ENCODE results near the gene GFRA3.

GFRA3 gene

GRCh38 chr5:138305797-138306196 is 31.4 kb upstream of the GFRA3 start:
- H4K20me1 ChIP-seq (ENCODE audit: control insufficient read depth, insufficient read depth, low read depth, low read length): no peaks in the 10 kb centered on the region
- H3K27ac ChIP-seq (ENCODE audit: low read depth, low read length): no peak overlapping the region
- H3K9me2 ChIP-seq (replicated peaks; ENCODE audit: control insufficient read depth, low read length): no peaks in the 10 kb centered on the region
- no peaks in the 10 kb centered on the region for H3K4me1 ChIP-seq (ENCODE audit: control insufficient read depth, low read length)
- no peak overlapping the region for H3K4me3 ChIP-seq (ENCODE audit: low read length)
- peaks cover 3% of the 10 kb centered on the region; the same call in 1 of the 2 replicates for H3K36me3 ChIP-seq (ENCODE audit: control insufficient read depth, low read length)
- no peaks in the 10 kb centered on the region for H3K79me2 ChIP-seq (ENCODE audit: control insufficient read depth, low read length)
- H3K9me3 ChIP-seq (ENCODE audit: control insufficient read depth, insufficient read depth, low read length): no peaks in the 10 kb centered on the region
- TF ChIP-seq CTCF (IDR thresholded peaks at IDR 0.05; ENCODE audit: low read depth, low read length, poor library complexity, severe bottlenecking) (no peak), EZH2phosphoT487 (IDR thresholded peaks at IDR 0.05; ENCODE audit: borderline replicate concordance, low read length) (no peak)
- no peaks in the 10 kb centered on the region for H3F3A ChIP-seq (ENCODE audit: control insufficient read depth, insufficient read depth)
- no peak overlapping the region for H3K4me2 ChIP-seq (ENCODE audit: low read length)
- no peaks in the 10 kb centered on the region for H3K27me3 ChIP-seq (ENCODE audit: control insufficient read depth, low read length)

GRCh38 chr5:138303372-138303771 is 29.0 kb upstream of the GFRA3 start:
- Histone ChIP-seq H3K27me3 (ENCODE audit: control insufficient read depth, low read length) (no peaks in the 10 kb centered on the region), H3K36me3 (ENCODE audit: control insufficient read depth, low read length) (peaks cover 3% of the 10 kb centered on the region; the same call in 1 of the 2 replicates), H3K4me3 (ENCODE audit: low read length) (no peak overlapping the region), H3K9me2 (replicated peaks; ENCODE audit: control insufficient read depth, low read length) (no peaks in the 10 kb centered on the region), H3F3A (ENCODE audit: control insufficient read depth, insufficient read depth) (no peaks in the 10 kb centered on the region), H3K79me2 (ENCODE audit: control insufficient read depth, low read length) (no peaks in the 10 kb centered on the region), H3K4me2 (ENCODE audit: low read length) (no peak overlapping the region), H3K9me3 (ENCODE audit: control insufficient read depth, insufficient read depth, low read length) (no peaks in the 10 kb centered on the region), H3K4me1 (ENCODE audit: control insufficient read depth, low read length) (no peaks in the 10 kb centered on the region), H3K27ac (ENCODE audit: low read depth, low read length) (no peak overlapping the region), H4K20me1 (ENCODE audit: control insufficient read depth, insufficient read depth, low read depth, low read length) (no peaks in the 10 kb centered on the region)
- TF ChIP-seq EZH2phosphoT487 (IDR thresholded peaks at IDR 0.05; ENCODE audit: borderline replicate concordance, low read length): no peak

- Histone ChIP-seq H3K9me2 (replicated peaks; ENCODE audit: control insufficient read depth, low read length) (no peaks in the 10 kb centered on the region), H3K79me2 (ENCODE audit: control insufficient read depth, low read length) (no peaks in the 10 kb centered on the region), H3K4me3 (ENCODE audit: low read length) (no peak overlapping the region), H4K20me1 (ENCODE audit: control insufficient read depth, insufficient read depth, low read depth, low read length) (no peaks in the 10 kb centered on the region), H3K27me3 (ENCODE audit: control insufficient read depth, low read length) (no peaks in the 10 kb centered on the region), H3K4me2 (ENCODE audit: low read length) (no peak overlapping the region), H3F3A (ENCODE audit: control insufficient read depth, insufficient read depth) (no peaks in the 10 kb centered on the region), H3K4me1 (ENCODE audit: control insufficient read depth, low read length) (no peaks in the 10 kb centered on the region), H3K36me3 (ENCODE audit: control insufficient read depth, low read length) (peaks cover 14% of the 10 kb centered on the region), H3K9me3 (ENCODE audit: control insufficient read depth, insufficient read depth, low read length) (no peaks in the 10 kb centered on the region), H3K27ac (ENCODE audit: low read depth, low read length) (no peak overlapping the region)
- TF ChIP-seq EZH2phosphoT487 (IDR thresholded peaks at IDR 0.05; ENCODE audit: borderline replicate concordance, low read length) (no peak), CTCF (IDR thresholded peaks at IDR 0.05; ENCODE audit: low read depth, low read length, poor library complexity, severe bottlenecking) (no peak)
Measured at GRCh38 chr5:138289296-138289695, 14.9 kb upstream of the GFRA3 start.

GRCh38 chr5:138287246-138287645 is 12.8 kb upstream of the GFRA3 start:
- Histone ChIP-seq H3K27ac (ENCODE audit: low read depth, low read length) (no peak overlapping the region), H3K36me3 (ENCODE audit: control insufficient read depth, low read length) (peaks cover 17% of the 10 kb centered on the region)

More at GRCh38 chr5:138287246-138287645, 12.8 kb upstream of the GFRA3 start:
- no peak for TF ChIP-seq EZH2phosphoT487 (IDR thresholded peaks at IDR 0.05; ENCODE audit: borderline replicate concordance, low read length)
- TF ChIP-seq CTCF (IDR thresholded peaks at IDR 0.05; ENCODE audit: low read depth, low read length, poor library complexity, severe bottlenecking): no peak
- H3K4me1 ChIP-seq (ENCODE audit: control insufficient read depth, low read length): no peaks in the 10 kb centered on the region
- H3F3A ChIP-seq (ENCODE audit: control insufficient read depth, insufficient read depth): no peaks in the 10 kb centered on the region
- no peaks in the 10 kb centered on the region for H4K20me1 ChIP-seq (ENCODE audit: control insufficient read depth, insufficient read depth, low read depth, low read length)
- H3K4me3 ChIP-seq (ENCODE audit: low read length): no peak overlapping the region
- no peaks in the 10 kb centered on the region for H3K9me2 ChIP-seq (replicated peaks; ENCODE audit: control insufficient read depth, low read length)
- H3K4me2 ChIP-seq (ENCODE audit: low read length): no peak overlapping the region
- H3K9me3 ChIP-seq (ENCODE audit: control insufficient read depth, insufficient read depth, low read length): no peaks in the 10 kb centered on the region
- H3K27me3 ChIP-seq (ENCODE audit: control insufficient read depth, low read length): no peaks in the 10 kb centered on the region
- no peaks in the 10 kb centered on the region for H3K79me2 ChIP-seq (ENCODE audit: control insufficient read depth, low read length)
